ENCODE data around the gene NAGS. TPM values are rescaled to one million over a fixed set of nuclear protein-coding genes. Genes with fewer than 3 reads are reported as not detected.

Gene NAGS
- total and polyA plus RNA-seq, 10 of the 15 experiments (the other 5 are each of a cell fraction or from before 2014, with no cell fraction given) = 0.11 to 1.6 (median 0.64) TPM; not detected in 1

DNA sequence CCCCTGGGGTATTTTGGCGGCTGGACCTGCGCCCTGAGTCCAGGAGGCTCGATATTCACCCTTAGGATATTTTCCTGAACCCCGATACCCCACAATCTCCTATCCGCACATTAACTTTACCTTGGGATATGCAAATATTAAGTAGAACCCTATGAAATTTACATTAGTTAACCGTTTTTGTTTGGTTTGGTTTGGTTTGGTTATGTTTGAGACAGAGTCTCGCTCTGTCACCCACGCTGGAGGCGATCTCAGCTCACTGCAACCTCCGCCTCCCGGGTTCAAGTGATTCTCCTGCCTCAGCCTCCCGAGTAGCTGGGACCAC lies 9.3 kb upstream of the NAGS start:
- Histone ChIP-seq H3K36me3 (ENCODE audit: control insufficient read depth in 2 of 2, insufficient read depth in 2 of 2, low read length in 1 of 2) (no peaks in the 10 kb centered on the region), H4K20me1 (ENCODE audit: control insufficient read depth, insufficient read depth) (no peaks in the 10 kb centered on the region), H3K27ac (ENCODE audit: control insufficient read depth, insufficient read depth) (no peak overlapping the region), H3K9ac (ENCODE audit: control insufficient read depth, insufficient read depth, low read length) (no peak overlapping the region), H3K9me3 (replicated peaks; ENCODE audit: control insufficient read depth, insufficient read depth, low read length) (no peaks in the 10 kb centered on the region), H2AFZ (ENCODE audit: control insufficient read depth, low read depth, low read length) (no peak overlapping the region; the same call in 1 of the 2 replicates), H3K27me3 (replicated peaks in 1 of 2; ENCODE audit: control insufficient read depth in 2 of 2, insufficient read depth in 2 of 2, low read length in 1 of 2) (peaks cover 4 to 6% of the 10 kb centered on the region in 2 experiments; a peak in 3 of 4 replicates), H3K4me2 (ENCODE audit: control insufficient read depth, insufficient read depth) (peak overlapping the region; percentile 42; the same call in 1 of the 2 replicates), H3K4me1 (ENCODE audit: control insufficient read depth, insufficient read depth, low read length) (no peaks in the 10 kb centered on the region), H3K79me2 (ENCODE audit: control insufficient read depth, insufficient read depth, low read length) (no peaks in the 10 kb centered on the region), H3K4me3 (no peak overlapping the region)
- 5% methylated on average over 12 of the region's 12 CpGs for WGBS (ENCODE audit: insufficient coverage, insufficient replicate concordance, low lambda C conversion rate, missing lambda C conversion rate)
- no peak for DNase-seq (ENCODE audit: low read depth, low spot score)
- no peak for FAIRE-seq
- CTCF ChIA-PET = interaction anchor here (0.7 to 5.0 kb wide), 6 partner anchors 49 to 117 kb away, joined by 3 to 42 read pairs (median 4); partner anchors contain the start of gene PPY
- no peak for ATAC-seq
- in situ Hi-C loops (cut with MboI) (no loop called here), intact Hi-C loops (cut with micrococcal nuclease; ENCODE audit: unreplicated experiment) (loop anchor here (1.0 to 10.0 kb wide), 2 partner anchors 51 to 120 kb away; no protein-coding TSS in a partner anchor)
- RAD21 ChIA-PET (ENCODE audit: unreplicated experiment) = interaction anchor here (0.7 kb wide), 1 partner anchor 51 kb away, joined by 3 read pairs; no protein-coding TSS in a partner anchor
- BruUV-seq (replicated peaks) = no TSS peak
- POLR2A ChIA-PET = no interaction called here
- SMC1A ChIA-PET (ENCODE audit: uncharacterized antibody, unreplicated experiment) = interaction anchor here (1.8 to 2.1 kb wide), 2 partner anchors 52 to 85 kb away, joined by 6 to 7 read pairs; no protein-coding TSS in a partner anchor
- TF ChIP-seq RFX5 (IDR thresholded peaks at IDR 0.05; ENCODE audit: low read depth, low read length) (no peak), PML (IDR thresholded peaks at IDR 0.05; ENCODE audit: low read length) (no peak), DPF2 (IDR thresholded peaks at IDR 0.05) (no peak), LARP7 (IDR thresholded peaks at IDR 0.05) (no peak), PAX8 (IDR thresholded peaks at IDR 0.05) (no peak), CREM (IDR thresholded peaks at IDR 0.05; ENCODE audit: low read depth) (no peak), CREB1 (IDR thresholded peaks at IDR 0.05; ENCODE audit: low read depth) (no peak), RCOR1 (conservative IDR thresholded peaks at IDR 0.05; ENCODE audit: low read depth, low read length) (no peak), SMAD5 (IDR thresholded peaks at IDR 0.05; ENCODE audit: low read depth) (no peak), ETV6 (conservative IDR thresholded peaks at IDR 0.05 in 1 of 2, IDR thresholded peaks at IDR 0.05 in 1 of 2; ENCODE audit: borderline replicate concordance in 1 of 2, low read depth in 1 of 2) (no peak), CEBPB (IDR thresholded peaks at IDR 0.05; ENCODE audit: borderline replicate concordance in 1 of 2, low read depth in 2 of 2, low read length in 2 of 2) (no peak), NR2C1 (IDR thresholded peaks at IDR 0.05) (no peak)
- TF ChIP-seq, protein P1, sequence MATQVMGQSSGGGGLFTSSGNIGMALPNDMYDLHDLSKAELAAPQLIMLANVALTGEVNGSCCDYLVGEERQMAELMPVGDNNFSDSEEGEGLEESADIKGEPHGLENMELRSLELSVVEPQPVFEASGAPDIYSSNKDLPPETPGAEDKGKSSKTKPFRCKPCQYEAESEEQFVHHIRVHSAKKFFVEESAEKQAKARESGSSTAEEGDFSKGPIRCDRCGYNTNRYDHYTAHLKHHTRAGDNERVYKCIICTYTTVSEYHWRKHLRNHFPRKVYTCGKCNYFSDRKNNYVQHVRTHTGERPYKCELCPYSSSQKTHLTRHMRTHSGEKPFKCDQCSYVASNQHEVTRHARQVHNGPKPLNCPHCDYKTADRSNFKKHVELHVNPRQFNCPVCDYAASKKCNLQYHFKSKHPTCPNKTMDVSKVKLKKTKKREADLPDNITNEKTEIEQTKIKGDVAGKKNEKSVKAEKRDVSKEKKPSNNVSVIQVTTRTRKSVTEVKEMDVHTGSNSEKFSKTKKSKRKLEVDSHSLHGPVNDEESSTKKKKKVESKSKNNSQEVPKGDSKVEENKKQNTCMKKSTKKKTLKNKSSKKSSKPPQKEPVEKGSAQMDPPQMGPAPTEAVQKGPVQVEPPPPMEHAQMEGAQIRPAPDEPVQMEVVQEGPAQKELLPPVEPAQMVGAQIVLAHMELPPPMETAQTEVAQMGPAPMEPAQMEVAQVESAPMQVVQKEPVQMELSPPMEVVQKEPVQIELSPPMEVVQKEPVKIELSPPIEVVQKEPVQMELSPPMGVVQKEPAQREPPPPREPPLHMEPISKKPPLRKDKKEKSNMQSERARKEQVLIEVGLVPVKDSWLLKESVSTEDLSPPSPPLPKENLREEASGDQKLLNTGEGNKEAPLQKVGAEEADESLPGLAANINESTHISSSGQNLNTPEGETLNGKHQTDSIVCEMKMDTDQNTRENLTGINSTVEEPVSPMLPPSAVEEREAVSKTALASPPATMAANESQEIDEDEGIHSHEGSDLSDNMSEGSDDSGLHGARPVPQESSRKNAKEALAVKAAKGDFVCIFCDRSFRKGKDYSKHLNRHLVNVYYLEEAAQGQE (IDR thresholded peaks at IDR 0.05; ENCODE audit: low read depth, low read length) = no peak
- TF ChIP-seq, protein P2, sequence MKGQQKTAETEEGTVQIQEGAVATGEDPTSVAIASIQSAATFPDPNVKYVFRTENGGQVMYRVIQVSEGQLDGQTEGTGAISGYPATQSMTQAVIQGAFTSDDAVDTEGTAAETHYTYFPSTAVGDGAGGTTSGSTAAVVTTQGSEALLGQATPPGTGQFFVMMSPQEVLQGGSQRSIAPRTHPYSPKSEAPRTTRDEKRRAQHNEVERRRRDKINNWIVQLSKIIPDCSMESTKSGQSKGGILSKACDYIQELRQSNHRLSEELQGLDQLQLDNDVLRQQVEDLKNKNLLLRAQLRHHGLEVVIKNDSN (IDR thresholded peaks at IDR 0.05; ENCODE audit: borderline replicate concordance, extremely low read length, insufficient read depth, low read depth, low read length) = no peak
- TF ChIP-seq, protein P3, sequence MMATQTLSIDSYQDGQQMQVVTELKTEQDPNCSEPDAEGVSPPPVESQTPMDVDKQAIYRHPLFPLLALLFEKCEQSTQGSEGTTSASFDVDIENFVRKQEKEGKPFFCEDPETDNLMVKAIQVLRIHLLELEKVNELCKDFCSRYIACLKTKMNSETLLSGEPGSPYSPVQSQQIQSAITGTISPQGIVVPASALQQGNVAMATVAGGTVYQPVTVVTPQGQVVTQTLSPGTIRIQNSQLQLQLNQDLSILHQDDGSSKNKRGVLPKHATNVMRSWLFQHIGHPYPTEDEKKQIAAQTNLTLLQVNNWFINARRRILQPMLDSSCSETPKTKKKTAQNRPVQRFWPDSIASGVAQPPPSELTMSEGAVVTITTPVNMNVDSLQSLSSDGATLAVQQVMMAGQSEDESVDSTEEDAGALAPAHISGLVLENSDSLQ (IDR thresholded peaks at IDR 0.05) = no peak
- TF ChIP-seq, protein P4, sequence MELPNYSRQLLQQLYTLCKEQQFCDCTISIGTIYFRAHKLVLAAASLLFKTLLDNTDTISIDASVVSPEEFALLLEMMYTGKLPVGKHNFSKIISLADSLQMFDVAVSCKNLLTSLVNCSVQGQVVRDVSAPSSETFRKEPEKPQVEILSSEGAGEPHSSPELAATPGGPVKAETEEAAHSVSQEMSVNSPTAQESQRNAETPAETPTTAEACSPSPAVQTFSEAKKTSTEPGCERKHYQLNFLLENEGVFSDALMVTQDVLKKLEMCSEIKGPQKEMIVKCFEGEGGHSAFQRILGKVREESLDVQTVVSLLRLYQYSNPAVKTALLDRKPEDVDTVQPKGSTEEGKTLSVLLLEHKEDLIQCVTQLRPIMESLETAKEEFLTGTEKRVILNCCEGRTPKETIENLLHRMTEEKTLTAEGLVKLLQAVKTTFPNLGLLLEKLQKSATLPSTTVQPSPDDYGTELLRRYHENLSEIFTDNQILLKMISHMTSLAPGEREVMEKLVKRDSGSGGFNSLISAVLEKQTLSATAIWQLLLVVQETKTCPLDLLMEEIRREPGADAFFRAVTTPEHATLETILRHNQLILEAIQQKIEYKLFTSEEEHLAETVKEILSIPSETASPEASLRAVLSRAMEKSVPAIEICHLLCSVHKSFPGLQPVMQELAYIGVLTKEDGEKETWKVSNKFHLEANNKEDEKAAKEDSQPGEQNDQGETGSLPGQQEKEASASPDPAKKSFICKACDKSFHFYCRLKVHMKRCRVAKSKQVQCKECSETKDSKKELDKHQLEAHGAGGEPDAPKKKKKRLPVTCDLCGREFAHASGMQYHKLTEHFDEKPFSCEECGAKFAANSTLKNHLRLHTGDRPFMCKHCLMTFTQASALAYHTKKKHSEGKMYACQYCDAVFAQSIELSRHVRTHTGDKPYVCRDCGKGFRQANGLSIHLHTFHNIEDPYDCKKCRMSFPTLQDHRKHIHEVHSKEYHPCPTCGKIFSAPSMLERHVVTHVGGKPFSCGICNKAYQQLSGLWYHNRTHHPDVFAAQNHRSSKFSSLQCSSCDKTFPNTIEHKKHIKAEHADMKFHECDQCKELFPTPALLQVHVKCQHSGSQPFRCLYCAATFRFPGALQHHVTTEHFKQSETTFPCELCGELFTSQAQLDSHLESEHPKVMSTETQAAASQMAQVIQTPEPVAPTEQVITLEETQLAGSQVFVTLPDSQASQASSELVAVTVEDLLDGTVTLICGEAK (IDR thresholded peaks at IDR 0.05; ENCODE audit: borderline replicate concordance) = no peak

Data from GM12878 (cell line).